Kidney (tissue), 14 donors: ENCODE measurements around the gene ACMSD. TPM values are rescaled to one million over a fixed set of nuclear protein-coding genes. Genes with fewer than 3 reads are reported as not detected.

Experiments
- DNase-seq, 5 donors: peaks; one replicate each; pipeline ENCODE4 v3.0.0-alpha.2; 2013 to 2020
- FAIRE-seq: peaks from 2 replicates; lab custom pipeline; 2012; peaks lifted over from hg19 to GRCh38; lab: Jason Lieb, UNC
- H3K27ac ChIP-seq, 2 donors: one replicate each; pipeline ENCODE4 v1.7.0; 2013; ENCODE audit warnings: low read depth in 2 of 2, low read length in 2 of 2, inconsistent platforms in 1 of 2
- H3K27me3 ChIP-seq: one replicate; pipeline ENCODE4 v1.7.1; 2013; ENCODE audit warnings: low read length, inconsistent platforms; ENCODE audit not compliant: control insufficient read depth, insufficient read depth
- H3K36me3 ChIP-seq, 3 donors: one replicate each; pipeline versions ENCODE4 v1.7.0 to v1.7.1; 2013; ENCODE audit warnings: low read length in 3 of 3, control low read depth in 1 of 3, inconsistent platforms in 1 of 3; ENCODE audit not compliant: insufficient read depth in 3 of 3, control insufficient read depth in 2 of 3
- H3K4me1 ChIP-seq, 3 donors: one replicate each; pipeline versions ENCODE4 v1.7.0 to v1.7.1; 2013; ENCODE audit warnings: low read length in 3 of 3, inconsistent platforms in 1 of 3, low read depth in 1 of 3; ENCODE audit not compliant: control insufficient read depth in 2 of 3, insufficient read depth in 2 of 3
- H3K4me3 ChIP-seq, 3 donors: one replicate each; pipeline versions ENCODE4 v1.7.0 to v1.8.1; 2013; ENCODE audit warnings: low read length in 3 of 3, control low read depth in 1 of 3, inconsistent platforms in 1 of 3
- H3K9ac ChIP-seq, 3 donors: one replicate each; pipeline versions ENCODE4 v1.7.0 to v1.7.1; 2013; ENCODE audit warnings: low read length in 3 of 3, control low read depth in 1 of 3, inconsistent platforms in 1 of 3
- H3K9me3 ChIP-seq, 3 donors: one replicate each; pipeline versions ENCODE4 v1.7.0 to v1.7.1; 2013; ENCODE audit warnings: low read length in 3 of 3, control low read depth in 1 of 3, inconsistent platforms in 1 of 3; ENCODE audit not compliant: control insufficient read depth in 2 of 3, insufficient read depth in 1 of 3
- intact Hi-C: fragments of 100-400 bp; cut with DNase I; formaldehyde crosslinking; loops from one replicate; pipeline ENCODE4 v1.11.1; 2022
- polyA plus RNA-seq: library from polyadenylated mRNA; stranded (reverse); fragments of 350-450 nt; fragmentation: Illumina TruSeq; extraction: RNeasy Lipid Tissue Mini Kit (QIAGEN cat#74804); gene quantifications from one replicate; pipeline ENCODE4 v1.2.3, GENCODE V29; 2014; ENCODE audit warnings: low read depth, low replicate concordance; ENCODE audit not compliant: insufficient read depth
- total RNA-seq: library from RNA; stranded (reverse); fragmentation: NEBNext Ultra II Directional; extraction: Animal tissue kit (Norgen Biotek cat#: 25700); gene quantifications from one replicate; pipeline ENCODE4 v1.2.1, GENCODE V29; 2021
- TF ChIP-seq, protein P1 (sequence below): IDR thresholded peaks from 3 replicates; pipeline ENCODE4 v1.5.1; 2012; ENCODE audit warnings: mild to moderate bottlenecking, moderate library complexity, borderline replicate concordance; ENCODE audit not compliant: insufficient read depth; ENCODE audit errors: extremely low read depth
- donor health status: control.
- donor health status: control.
- donor health status: control.
- donor health status: control.
- donor health status: control.
- donor health status: DM: yes; HTN: yes; CAD: no.
- donor health status: Normal renal cell carcinoma (clear cell type).

Gene ACMSD
- total and polyA plus RNA-seq, 2 donors from 2014 or later = 44.0 to 152 TPM

DNA sequence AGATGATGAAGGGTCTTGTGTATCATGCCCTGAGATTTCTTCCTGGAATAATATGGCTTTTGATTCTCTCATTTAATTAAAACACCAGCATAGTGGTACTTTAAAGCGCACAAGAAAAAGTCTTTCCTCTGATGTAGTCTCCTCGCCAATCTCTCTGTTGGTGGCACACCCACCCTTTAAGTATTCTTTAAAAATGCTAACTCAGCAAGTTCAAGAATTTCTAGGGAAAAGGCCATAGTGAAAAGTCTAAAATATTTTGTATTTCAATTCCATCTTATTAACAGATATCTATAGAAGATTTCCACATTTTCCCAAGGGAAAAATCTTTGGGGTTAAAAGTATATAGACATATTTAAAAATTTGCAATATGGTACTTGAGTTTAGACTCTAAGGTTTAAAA is 34.7 kb downstream of the ACMSD start:
- Histone ChIP-seq H3K4me3 (no peak overlapping the region), H3K9me3 (no peaks in the 10 kb centered on the region), H3K27ac (no peak overlapping the region), H3K4me1 (no peaks in the 10 kb centered on the region), H3K27me3 (no peaks in the 10 kb centered on the region), H3K36me3 (peaks cover 0 to 25% (median 0%) of the 10 kb centered on the region in 3 donors), H3K9ac (no peak overlapping the region)
- no peak for DNase-seq
- TF ChIP-seq, protein P1, sequence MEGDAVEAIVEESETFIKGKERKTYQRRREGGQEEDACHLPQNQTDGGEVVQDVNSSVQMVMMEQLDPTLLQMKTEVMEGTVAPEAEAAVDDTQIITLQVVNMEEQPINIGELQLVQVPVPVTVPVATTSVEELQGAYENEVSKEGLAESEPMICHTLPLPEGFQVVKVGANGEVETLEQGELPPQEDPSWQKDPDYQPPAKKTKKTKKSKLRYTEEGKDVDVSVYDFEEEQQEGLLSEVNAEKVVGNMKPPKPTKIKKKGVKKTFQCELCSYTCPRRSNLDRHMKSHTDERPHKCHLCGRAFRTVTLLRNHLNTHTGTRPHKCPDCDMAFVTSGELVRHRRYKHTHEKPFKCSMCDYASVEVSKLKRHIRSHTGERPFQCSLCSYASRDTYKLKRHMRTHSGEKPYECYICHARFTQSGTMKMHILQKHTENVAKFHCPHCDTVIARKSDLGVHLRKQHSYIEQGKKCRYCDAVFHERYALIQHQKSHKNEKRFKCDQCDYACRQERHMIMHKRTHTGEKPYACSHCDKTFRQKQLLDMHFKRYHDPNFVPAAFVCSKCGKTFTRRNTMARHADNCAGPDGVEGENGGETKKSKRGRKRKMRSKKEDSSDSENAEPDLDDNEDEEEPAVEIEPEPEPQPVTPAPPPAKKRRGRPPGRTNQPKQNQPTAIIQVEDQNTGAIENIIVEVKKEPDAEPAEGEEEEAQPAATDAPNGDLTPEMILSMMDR = no peak
- no peak for FAIRE-seq
- intact Hi-C loops = no loop called here

DNA sequence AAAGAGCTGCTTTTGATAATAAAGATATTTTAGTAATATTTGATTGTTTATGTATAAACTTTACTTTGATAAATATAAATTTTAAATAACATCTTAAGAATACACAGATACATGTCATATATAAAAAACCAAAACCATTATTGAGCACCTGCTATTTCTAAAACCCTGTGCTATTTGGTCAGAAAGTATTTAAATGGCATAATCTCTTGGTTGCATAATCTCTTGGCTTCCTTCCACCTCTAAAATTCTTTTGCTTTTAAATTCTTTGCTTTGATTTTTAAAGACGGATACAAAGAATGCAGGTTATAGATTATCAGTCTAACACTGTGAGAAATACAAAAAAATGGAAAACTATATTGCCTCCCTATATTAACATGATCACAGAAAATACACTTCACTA is 36.9 kb downstream of the ACMSD start:
- Histone ChIP-seq H3K4me1 (no peaks in the 10 kb centered on the region), H3K9ac (no peak overlapping the region), H3K36me3 (peaks cover 0 to 24% (median 0%) of the 10 kb centered on the region in 3 donors), H3K27me3 (no peaks in the 10 kb centered on the region), H3K9me3 (no peaks in the 10 kb centered on the region), H3K27ac (no peak overlapping the region), H3K4me3 (no peak overlapping the region)
- intact Hi-C loops = no loop called here
- no peak for DNase-seq
- TF ChIP-seq, protein P1 = no peak
- FAIRE-seq = peak; percentile 21

DNA sequence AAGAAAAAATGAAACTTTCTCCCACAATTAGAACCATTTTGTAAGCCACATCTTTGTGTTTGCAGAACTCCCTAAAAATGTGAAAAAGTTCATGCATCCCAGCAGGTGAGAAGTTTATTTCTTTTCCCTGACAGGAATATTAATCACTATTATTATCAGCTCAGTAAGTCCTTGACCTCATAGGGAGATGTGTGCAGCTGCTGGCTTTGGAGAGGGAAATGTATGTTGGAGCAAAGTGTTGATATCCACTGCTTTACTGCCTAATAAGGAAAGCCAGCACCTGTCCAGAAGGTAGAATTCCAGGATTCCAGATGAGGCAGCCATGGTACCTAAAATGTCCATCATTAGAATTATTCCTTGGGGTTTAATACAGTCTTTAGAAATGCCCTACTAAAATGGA is 44.4 kb downstream of the ACMSD start:
- intact Hi-C loops = no loop called here
- Histone ChIP-seq H3K36me3 (peaks cover 0 to 9% (median 2%) of the 10 kb centered on the region in 3 donors), H3K9ac (no peak overlapping the region), H3K4me1 (no peaks in the 10 kb centered on the region), H3K27me3 (no peaks in the 10 kb centered on the region), H3K27ac (no peak overlapping the region), H3K4me3 (no peak overlapping the region), H3K9me3 (no peaks in the 10 kb centered on the region)
- TF ChIP-seq, protein P1 = no peak
- FAIRE-seq (no peak), DNase-seq (peak in 1 of 5 donors; percentile 7)

DNA sequence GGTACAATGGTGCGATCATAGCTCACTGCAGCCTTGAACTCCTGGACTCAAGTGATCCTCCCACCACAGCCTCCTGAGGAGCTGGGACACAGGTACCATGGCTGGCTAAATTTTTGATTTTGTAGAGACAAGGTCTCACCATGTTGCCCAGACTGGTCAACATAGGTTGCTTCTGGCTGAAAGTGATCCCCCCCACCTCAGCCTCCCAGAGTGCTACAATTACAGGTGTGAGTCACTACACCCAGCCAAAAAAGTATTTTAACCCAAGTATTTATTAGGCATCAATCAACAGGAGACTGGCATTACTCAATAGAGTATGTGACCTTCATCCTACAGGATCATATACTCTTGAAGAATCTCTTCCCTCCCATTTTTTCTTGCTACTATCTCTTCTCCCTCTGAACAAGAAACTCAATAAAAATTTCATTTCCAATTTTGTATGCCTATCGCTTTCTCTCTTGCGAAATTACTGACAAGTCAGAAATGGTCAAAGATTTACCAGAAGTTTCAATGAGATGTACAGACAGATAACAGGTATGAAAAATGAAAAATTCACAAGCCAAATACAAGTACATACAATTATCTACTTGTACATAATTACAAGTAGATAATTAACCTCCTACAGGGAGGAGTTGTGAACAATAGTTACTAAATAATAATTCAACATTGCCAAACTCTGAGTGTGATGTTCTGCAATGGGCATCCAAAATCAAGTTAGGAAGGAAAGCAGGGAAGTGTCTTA is 45.3 kb downstream of the ACMSD start:
- H3K36me3 ChIP-seq = peaks cover 0 to 9% (median 2%) of the 10 kb centered on the region in 3 donors
- no peaks in the 10 kb centered on the region for H3K9me3 ChIP-seq
- no peaks in the 10 kb centered on the region for H3K4me1 ChIP-seq
- FAIRE-seq (no peak), DNase-seq (no peak)
- TF ChIP-seq, protein P1 = no peak
- intact Hi-C loops = no loop called here
- H3K27me3 ChIP-seq = no peaks in the 10 kb centered on the region
- no peak overlapping the region for H3K9ac ChIP-seq
- no peak overlapping the region for H3K4me3 ChIP-seq
- no peak overlapping the region for H3K27ac ChIP-seq
